Neural progenitor cell (in vitro differentiated cells): ENCODE data around the gene TRIM58.

Source experiments
- EZH2 ChIP-seq: fragments of 200-600 bp; sonication (generic); IDR thresholded peaks from 2 replicates; pipeline ENCODE4 v1.6.1; 2017; ENCODE audit warnings: antibody characterized with exemption, mild to moderate bottlenecking, moderate library complexity
- EZH2phosphoT487 ChIP-seq: fragments of 200-600 bp; sonication (generic); IDR thresholded peaks from 2 replicates; pipeline ENCODE4 v1.6.1; 2017; ENCODE audit warnings: antibody characterized with exemption
- TF ChIP-seq, protein P1 (sequence below): fragments of 200-600 bp; sonication (generic); IDR thresholded peaks from 2 replicates; pipeline ENCODE4 v1.5.1; 2017; ENCODE audit warnings: antibody characterized with exemption, mild to moderate bottlenecking

DNA sequence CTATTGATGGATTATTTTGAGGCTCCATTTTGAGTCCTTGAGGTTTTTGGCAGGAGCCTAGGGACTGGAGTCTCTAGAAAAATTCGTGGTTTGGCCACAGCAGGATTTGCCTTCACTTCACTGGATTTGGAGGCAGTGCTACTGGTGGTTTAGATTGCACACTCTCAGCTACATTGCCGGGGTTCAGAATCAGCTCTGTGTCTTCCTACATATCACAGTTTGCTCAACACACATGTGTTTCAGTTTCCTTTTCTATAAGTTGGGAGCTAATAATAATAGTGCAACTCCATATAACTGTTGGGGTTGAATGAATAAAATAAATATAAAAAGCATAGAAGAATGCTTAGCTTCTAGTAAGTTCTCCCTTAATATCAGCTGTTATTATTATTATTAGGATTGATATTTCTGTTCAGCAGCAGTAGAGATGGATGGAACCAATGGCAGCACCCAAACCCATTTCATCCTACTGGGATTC, 38.2 kb downstream of the TRIM58 start, which contains the start of gene OR2W3:
- TF ChIP-seq, protein P1, sequence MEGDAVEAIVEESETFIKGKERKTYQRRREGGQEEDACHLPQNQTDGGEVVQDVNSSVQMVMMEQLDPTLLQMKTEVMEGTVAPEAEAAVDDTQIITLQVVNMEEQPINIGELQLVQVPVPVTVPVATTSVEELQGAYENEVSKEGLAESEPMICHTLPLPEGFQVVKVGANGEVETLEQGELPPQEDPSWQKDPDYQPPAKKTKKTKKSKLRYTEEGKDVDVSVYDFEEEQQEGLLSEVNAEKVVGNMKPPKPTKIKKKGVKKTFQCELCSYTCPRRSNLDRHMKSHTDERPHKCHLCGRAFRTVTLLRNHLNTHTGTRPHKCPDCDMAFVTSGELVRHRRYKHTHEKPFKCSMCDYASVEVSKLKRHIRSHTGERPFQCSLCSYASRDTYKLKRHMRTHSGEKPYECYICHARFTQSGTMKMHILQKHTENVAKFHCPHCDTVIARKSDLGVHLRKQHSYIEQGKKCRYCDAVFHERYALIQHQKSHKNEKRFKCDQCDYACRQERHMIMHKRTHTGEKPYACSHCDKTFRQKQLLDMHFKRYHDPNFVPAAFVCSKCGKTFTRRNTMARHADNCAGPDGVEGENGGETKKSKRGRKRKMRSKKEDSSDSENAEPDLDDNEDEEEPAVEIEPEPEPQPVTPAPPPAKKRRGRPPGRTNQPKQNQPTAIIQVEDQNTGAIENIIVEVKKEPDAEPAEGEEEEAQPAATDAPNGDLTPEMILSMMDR = no peak
- TF ChIP-seq EZH2 (no peak), EZH2phosphoT487 (no peak)
